Measurements from ENCODE around the gene CTSC. TPM values are rescaled to one million over a fixed set of nuclear protein-coding genes. Genes with fewer than 3 reads are reported as not detected.

The CTSC gene
- total RNA-seq, 4 donors from 2014 or later: 19.5 to 33.1 (median 28.5) TPM

- no peak for DNase-seq (ENCODE audit: low spot score in 2 of 2)
- TF ChIP-seq POLR2A (IDR thresholded peaks at IDR 0.05) (no peak), CTCF (IDR thresholded peaks at IDR 0.05) (no peak)
- intact Hi-C loops (cut with DNase I; ENCODE audit: low total_unique reads): no loop called here
- H3K4me3 ChIP-seq (ENCODE audit: low read depth, poor library complexity, severe bottlenecking): no peak overlapping the region
- WGBS, 2 donors: 92 to 95% methylated on average over 4 of the region's 4 CpGs
Measured at GRCh38 chr11:88378422-88379066, 41.0 kb upstream of the CTSC start.

GRCh38 chr11:88377646-88378045 lies 40.1 kb upstream of the CTSC start:
- no peak for DNase-seq (ENCODE audit: low spot score in 2 of 2)
- intact Hi-C loops (cut with DNase I; ENCODE audit: low total_unique reads): no loop called here
- TF ChIP-seq POLR2A (IDR thresholded peaks at IDR 0.05) (no peak), CTCF (IDR thresholded peaks at IDR 0.05) (no peak)
- H3K4me3 ChIP-seq (ENCODE audit: low read depth, poor library complexity, severe bottlenecking): no peak overlapping the region

- WGBS, 2 donors: 86 to 89% methylated on average over 2 of the region's 2 CpGs
- H3K4me3 ChIP-seq (ENCODE audit: low read depth, poor library complexity, severe bottlenecking): no peak overlapping the region
- intact Hi-C loops (cut with DNase I; ENCODE audit: low total_unique reads): no loop called here
- no peak for TF ChIP-seq CTCF (IDR thresholded peaks at IDR 0.05)
- no peak for TF ChIP-seq POLR2A (IDR thresholded peaks at IDR 0.05)
- DNase-seq (ENCODE audit: low spot score in 2 of 2): no peak
Measured at GRCh38 chr11:88377144-88377543, 39.6 kb upstream of the CTSC start.

- 88 to 93% methylated on average over 2 of the region's 2 CpGs for WGBS, 2 donors
- H3K4me3 ChIP-seq (ENCODE audit: low read depth, poor library complexity, severe bottlenecking): no peak overlapping the region
- no peak for TF ChIP-seq CTCF (IDR thresholded peaks at IDR 0.05)
- TF ChIP-seq POLR2A (IDR thresholded peaks at IDR 0.05): no peak
- DNase-seq (ENCODE audit: low spot score in 2 of 2): no peak
- intact Hi-C loops (cut with DNase I; ENCODE audit: low total_unique reads): no loop called here
Measured at GRCh38 chr11:88375927-88376470, 38.5 kb upstream of the CTSC start.

GRCh38 chr11:88370782-88371181 lies 33.2 kb upstream of the CTSC start:
- no peak overlapping the region for H3K4me3 ChIP-seq (ENCODE audit: low read depth, poor library complexity, severe bottlenecking)
- 93 to 94% methylated on average over 2 of the region's 2 CpGs for WGBS, 2 donors
- DNase-seq (ENCODE audit: low spot score in 2 of 2): no peak
- intact Hi-C loops (cut with DNase I; ENCODE audit: low total_unique reads): no loop called here
- TF ChIP-seq CTCF (IDR thresholded peaks at IDR 0.05) (no peak), POLR2A (IDR thresholded peaks at IDR 0.05) (no peak)

- WGBS, 2 donors: 59 to 69% methylated on average over 3 of the region's 3 CpGs
- no peak for TF ChIP-seq POLR2A (IDR thresholded peaks at IDR 0.05)
- TF ChIP-seq CTCF (IDR thresholded peaks at IDR 0.05): no peak
- no peak for DNase-seq (ENCODE audit: low spot score in 2 of 2)
- intact Hi-C loops (cut with DNase I; ENCODE audit: low total_unique reads): no loop called here
- H3K4me3 ChIP-seq (ENCODE audit: low read depth, poor library complexity, severe bottlenecking): no peak overlapping the region
Measured at GRCh38 chr11:88367310-88367709, 29.8 kb upstream of the CTSC start.
